ENCODE results near the gene ATP6V1F.

ATP6V1F gene

DNA sequence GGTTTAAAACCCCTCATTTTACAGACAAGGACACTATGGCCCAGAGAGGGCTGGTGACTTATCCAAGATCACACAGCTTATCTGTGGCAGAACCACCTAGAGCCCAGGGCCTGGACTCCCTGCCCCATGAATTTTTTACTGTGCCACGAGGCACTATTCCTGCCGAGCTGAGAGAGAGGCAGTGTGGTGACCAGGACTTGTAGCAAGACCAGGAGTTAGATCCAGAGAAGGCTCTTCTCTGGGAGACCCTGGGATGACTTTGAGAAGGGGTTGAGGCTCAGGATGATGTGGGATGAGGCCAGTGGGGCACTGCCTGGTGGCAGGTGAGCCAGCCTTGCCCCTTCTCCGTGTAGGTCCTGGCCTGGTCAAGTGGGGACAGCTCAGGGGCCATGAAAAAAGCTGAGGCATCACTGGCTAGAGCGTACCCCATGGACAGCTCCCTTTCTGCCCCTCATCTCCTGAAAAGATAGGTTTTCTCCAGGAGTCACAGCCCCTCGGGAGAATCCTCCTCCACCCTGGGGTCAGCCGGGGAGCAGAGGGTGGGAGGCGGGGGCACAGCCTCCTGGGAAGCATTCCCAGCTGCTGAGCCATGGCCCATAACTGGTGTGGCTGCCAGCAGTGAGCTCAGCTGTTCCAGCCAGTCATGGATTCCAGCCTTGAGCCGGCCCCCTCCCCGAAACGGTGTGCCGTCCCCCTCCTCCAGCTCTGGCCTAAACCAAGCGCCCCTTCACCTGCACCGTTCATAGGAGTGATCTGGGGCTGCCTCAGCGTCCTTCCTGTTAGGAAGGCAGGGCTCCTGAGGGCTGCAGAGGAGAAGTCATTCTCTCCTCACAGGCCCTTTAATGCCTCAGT, 26.6 kb upstream of the ATP6V1F start:
- no peak for DNase-seq (ENCODE audit: low read depth)

GRCh38 chr7:128836729-128837348, 25.8 kb upstream of the ATP6V1F start:
- no peak for DNase-seq (ENCODE audit: low read depth)

- no peak for DNase-seq (ENCODE audit: low read depth)
Observed at GRCh38 chr7:128837521-128837921, 25.1 kb upstream of the ATP6V1F start.

DNA sequence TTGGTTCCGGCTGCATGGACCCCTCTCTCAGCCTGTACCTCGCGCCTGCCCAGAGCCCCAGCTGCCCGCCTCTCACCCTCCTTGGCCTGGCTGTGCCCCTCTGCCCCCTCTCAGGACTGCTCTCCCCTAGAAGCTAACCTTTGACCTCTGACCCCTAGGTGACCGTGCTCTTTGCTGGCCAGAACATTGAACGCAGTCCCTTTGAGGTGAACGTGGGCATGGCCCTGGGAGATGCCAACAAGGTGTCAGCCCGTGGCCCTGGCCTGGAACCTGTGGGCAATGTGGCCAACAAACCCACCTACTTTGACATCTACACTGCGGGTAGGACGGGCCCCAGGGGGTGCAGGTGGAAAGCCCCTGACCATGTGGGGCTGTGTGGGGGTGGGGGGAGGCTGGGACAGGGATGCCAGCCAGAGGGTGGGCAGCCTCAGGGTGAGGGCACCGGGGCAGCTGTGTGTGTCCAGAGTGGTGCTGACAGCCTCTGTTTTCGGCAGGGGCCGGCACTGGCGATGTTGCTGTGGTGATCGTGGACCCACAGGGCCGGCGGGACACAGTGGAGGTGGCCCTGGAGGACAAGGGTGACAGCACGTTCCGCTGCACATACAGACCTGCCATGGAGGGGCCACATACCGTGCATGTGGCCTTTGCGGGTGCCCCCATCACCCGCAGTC, 24.4 kb upstream of the ATP6V1F start:
- DNase-seq (ENCODE audit: low read depth): no peak

DNA sequence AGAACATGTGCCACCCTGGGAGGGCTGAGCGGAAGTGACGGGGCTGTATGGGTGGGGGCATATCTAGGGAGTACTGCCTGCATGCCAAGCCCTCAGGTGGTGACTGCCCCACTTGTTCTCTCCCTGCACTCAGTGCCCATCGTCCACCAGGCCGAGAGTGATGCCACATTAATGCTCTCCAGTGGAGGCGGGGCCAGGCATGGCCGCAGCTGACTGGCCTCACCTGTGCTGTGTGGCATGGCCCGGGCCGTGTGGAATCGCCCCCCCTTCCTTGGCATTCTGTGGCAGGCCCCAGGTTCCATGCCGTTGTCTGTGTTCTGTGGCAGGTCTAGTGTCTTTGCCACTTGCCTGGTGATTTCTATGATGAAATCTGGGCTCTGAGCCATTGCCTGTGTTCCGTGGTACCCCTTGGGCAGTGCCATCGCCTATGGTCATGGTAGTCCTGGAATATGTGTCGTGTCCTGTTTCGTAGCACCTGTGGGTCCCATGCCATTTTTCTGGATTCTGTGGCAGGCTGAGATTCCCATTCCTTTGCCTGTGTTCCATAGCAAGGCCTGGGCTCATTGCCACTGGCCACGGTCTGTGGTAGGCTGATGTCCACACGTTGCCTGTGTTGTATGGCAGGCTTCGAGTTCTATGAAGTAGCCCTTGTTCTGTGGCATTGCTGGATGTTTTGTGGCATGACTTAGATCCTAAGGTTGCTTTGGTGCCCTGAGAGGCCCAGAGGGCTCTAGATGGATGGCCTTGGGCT, 23.5 kb upstream of the ATP6V1F start:
- DNase-seq (ENCODE audit: low read depth): no peak

DNA sequence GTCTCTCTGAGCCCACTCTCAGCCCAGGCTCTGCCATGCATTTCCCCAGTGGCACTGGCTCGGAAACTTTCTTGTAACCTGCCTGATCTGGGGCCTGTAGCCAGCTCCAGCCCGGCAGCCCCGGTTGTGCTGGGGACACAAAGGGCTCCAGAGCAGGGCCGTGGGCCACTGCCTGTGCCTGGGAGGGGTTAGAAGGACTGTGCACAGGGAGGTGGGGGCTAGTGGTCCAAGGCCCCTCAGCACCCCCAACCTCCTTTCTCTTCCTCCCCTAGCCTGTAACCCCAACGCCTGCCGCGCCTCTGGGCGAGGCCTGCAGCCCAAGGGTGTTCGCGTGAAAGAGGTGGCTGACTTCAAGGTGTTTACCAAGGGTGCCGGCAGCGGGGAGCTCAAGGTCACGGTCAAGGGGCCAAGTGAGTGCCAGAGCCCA, 22.9 kb upstream of the ATP6V1F start:
- DNase-seq (ENCODE audit: low read depth): no peak

GRCh38 chr7:128840326-128841170, 22.1 kb upstream of the ATP6V1F start:
- DNase-seq (ENCODE audit: low read depth): no peak

DNA sequence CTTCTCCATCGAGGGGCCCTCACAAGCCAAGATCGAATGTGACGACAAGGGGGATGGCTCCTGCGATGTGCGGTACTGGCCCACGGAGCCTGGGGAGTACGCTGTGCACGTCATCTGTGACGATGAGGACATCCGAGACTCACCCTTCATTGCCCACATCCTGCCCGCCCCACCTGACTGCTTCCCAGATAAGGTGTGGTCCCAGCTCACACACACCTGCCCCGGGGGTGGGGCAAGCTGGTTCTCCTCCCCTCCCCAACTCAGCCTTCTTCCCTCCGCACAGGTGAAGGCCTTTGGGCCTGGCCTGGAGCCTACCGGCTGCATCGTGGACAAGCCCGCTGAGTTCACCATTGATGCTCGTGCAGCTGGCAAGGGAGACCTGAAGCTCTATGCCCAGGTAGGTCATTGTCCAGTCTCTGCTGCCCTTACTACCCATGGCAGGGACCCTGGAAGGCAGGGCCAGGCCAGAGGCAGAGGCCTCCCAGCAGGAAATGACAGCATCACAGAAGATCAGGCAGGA, 21.4 kb upstream of the ATP6V1F start:
- DNase-seq (ENCODE audit: low read depth): no peak

- DNase-seq (ENCODE audit: low read depth): no peak
Observed at GRCh38 chr7:128841921-128842673, 20.6 kb upstream of the ATP6V1F start.

- no peak for DNase-seq (ENCODE audit: low read depth)
Observed at GRCh38 chr7:128842674-128843641, 19.7 kb upstream of the ATP6V1F start.

DNA sequence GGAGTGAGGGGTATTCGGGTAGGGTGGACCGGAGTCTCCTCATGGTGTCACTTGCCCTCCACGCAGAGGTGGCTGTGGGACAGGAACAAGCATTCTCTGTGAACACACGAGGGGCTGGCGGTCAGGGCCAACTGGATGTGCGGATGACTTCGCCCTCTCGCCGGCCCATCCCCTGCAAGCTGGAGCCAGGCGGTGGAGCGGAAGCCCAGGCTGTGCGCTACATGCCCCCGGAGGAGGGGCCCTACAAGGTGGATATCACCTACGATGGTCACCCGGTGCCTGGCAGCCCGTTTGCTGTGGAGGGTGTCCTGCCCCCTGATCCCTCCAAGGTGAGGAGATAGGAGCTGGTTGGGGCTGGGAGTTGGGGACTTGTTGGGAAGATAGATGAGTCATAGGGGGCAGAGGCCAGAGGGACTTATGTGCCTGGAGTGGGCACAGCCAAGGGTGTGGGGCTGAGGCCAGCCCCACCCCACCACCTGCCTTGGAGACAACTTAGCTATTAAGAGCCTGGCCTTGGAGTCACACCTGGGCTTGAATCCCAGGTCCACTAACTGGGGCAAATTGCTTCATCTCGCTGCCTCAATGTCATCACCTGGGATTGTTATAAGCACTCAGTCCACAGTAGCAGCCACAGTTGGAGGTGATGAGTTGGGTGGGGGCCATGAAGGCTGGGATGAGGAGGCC, 18.6 kb upstream of the ATP6V1F start:
- no peak for DNase-seq (ENCODE audit: low read depth)

DNA sequence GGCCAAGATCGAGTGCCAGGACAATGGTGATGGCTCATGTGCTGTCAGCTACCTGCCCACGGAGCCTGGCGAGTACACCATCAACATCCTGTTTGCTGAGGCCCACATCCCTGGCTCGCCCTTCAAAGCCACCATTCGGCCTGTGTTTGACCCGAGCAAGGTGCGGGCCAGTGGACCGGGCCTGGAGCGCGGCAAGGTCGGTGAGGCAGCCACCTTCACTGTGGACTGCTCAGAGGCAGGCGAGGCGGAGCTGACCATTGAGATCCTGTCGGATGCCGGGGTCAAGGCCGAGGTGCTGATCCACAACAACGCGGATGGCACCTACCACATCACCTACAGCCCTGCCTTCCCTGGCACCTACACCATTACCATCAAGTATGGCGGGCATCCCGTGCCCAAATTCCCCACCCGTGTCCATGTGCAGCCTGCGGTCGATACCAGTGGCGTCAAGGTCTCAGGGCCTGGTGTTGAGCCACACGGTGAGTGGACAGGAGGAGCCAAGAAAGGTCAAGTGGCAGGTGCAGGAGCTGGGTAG, 17.8 kb upstream of the ATP6V1F start:
- DNase-seq (ENCODE audit: low read depth): no peak

DNA sequence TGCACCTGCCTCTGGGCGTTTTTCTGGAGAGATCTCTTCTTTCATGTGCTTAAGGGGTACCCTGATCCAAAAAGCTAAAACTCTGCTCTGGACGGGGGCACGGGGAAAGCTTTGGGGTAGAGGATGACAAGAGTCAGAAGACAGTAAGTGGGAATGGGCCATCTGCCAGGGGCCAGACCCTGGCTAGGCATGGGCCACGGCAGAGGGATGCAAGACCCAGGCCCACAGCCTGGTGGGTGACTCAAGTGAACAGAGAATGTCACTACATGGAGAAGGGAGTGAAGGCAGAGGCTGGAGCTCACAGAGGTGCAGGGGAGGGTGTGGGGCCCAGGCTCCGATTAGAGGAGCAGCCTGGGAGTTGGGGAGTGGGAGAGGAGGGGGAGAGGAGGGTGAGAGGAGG, 17.2 kb upstream of the ATP6V1F start:
- DNase-seq (ENCODE audit: low read depth): no peak

DNA sequence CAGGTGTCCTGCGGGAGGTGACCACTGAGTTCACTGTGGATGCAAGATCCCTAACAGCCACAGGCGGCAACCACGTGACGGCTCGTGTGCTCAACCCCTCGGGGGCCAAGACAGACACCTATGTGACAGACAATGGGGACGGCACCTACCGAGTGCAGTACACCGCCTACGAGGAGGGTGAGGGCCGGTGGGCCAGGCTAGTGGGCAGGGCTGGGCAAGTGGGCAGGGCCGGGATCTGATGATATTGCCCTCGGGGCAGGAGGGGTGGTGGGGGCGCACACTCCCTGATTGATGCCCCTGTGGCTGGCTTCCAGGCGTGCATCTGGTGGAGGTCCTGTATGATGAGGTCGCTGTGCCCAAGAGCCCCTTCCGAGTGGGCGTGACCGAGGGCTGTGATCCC, 16.7 kb upstream of the ATP6V1F start:
- DNase-seq (ENCODE audit: low read depth): no peak

GRCh38 chr7:128846781-128847444, 15.7 kb upstream of the ATP6V1F start:
- no peak for DNase-seq (ENCODE audit: low read depth)

DNA sequence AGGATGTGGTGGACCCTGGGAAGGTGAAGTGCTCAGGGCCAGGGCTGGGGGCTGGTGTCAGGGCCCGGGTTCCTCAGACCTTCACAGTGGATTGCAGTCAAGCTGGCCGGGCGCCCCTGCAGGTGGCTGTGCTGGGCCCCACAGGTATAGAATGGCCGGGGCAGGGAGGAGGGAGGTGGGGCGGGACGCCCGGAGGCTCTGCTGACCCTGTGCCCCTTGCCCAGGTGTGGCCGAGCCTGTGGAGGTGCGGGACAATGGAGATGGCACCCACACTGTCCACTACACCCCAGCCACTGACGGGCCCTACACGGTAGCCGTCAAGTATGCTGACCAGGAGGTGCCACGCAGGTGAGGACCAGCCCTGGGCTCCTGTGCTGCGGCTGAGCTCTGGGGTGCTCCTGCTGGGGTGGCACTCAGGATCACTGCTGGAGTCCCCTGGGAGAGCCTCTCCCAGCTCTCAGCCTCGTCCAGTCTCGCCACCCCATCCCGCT, 14.9 kb upstream of the ATP6V1F start:
- DNase-seq (ENCODE audit: low read depth): no peak

- DNase-seq (ENCODE audit: low read depth): no peak
Observed at GRCh38 chr7:128848289-128849155, 14.1 kb upstream of the ATP6V1F start.

All from HS-5 (cell line).